DMS 273 (cell line): ENCODE results near the gene ATG16L1.
A peak's percentile ranks its signal among the peaks of the same experiment; 100 is the strongest.

ENCODE experiments used
- DNase-seq: peaks from one replicate; lab custom pipeline; 2025; ENCODE audit not compliant: unreplicated experiment; lab: John Stamatoyannopoulos, UW

Gene ATG16L1

DNA sequence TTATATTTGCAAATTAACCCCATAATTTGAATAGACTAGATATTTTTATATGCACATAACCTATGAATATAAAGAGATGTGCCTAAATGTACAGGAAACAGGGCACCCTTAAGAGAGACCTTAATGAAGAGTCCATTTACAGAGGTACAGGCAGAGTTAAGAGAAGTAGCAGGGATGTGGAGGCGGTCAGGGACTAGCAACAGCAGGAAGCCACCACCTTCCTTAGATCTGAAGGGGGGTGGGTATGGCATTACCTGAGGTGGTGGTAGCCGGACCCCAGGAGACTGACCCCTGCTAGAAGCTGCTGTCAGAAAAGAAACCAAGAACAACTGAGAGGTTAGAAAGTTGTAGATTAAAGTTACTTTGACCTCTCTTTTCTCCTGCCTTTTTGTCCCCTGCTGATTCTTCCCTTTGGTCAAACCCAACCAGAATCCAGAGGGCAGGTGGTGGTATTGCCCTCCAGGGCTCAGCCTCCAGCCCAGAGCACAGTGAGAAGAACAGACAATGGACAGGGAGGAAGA, 24.9 kb upstream of the ATG16L1 start:
- DNase-seq: no peak

GRCh38 chr2:233227346-233227978, 24.0 kb upstream of the ATG16L1 start:
- no peak for DNase-seq

DNA sequence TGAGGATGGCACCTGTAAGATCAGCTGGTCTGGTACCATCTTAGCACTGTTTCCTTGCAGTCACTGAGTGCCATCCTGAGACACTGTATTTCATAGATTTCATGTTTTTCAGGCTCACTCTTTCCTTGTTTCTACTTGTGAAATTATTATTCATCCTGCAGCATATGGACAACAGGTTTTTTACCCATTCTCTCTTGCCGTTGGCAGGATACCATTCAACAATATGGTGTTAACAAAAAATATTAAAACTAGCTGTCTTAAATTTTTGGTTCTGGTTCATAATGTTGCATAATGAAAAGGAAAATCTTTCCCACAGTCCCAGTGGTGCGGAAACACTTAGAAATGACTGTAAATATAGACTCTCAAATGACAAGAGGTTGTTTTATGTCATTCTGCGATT, 23.1 kb upstream of the ATG16L1 start:
- no peak for DNase-seq

DNA sequence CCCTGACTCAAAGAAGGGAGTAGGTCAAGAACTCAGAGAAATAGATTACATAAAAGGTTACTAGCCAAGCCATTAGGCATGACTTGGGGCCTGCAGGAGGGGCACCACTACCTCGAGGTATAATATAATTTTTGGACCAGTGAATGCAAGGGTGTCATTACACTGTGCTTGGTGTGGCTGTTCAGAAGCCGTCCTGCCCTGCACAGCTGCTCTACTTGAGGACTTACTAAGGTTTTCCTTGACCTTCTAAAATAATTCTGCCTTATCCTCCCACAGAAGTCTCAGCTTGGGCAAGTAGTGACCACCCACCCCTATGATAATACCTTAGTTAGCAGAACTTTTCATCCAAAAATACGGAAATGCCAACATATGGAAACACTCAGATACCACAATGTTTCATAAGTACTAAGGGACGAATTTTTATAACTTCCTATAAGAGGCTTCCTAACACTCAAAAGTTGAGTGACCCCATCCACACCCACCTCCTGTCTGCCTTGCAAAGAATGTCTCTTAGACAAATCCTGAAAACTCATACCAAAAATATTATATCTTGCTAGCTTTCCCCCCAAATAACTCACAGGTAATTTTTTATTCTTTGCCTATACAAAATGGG, 17.7 kb upstream of the ATG16L1 start:
- DNase-seq: no peak

GRCh38 chr2:233234264-233234663, 17.2 kb upstream of the ATG16L1 start:
- no peak for DNase-seq

DNA sequence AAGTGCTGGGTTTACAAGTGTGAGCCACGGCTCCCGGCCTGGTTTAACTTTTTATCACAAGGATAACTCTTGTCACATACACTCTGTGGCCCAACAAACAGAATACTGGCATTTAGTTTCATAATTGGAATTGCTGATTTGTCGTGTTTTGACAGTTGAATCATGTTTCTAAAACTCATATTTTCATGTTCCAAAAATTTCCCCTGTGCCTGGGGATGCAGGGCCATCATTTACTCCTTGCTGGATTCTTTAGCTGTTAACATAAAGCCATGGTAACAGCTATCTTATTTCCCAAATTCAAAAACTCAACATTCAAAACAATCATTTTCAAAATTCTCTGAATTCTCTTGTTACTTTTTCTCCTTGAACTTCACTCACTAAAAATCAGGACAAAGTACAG, 16.5 kb upstream of the ATG16L1 start:
- no peak for DNase-seq

GRCh38 chr2:233235977-233236376, 15.5 kb upstream of the ATG16L1 start:
- no peak for DNase-seq

DNA sequence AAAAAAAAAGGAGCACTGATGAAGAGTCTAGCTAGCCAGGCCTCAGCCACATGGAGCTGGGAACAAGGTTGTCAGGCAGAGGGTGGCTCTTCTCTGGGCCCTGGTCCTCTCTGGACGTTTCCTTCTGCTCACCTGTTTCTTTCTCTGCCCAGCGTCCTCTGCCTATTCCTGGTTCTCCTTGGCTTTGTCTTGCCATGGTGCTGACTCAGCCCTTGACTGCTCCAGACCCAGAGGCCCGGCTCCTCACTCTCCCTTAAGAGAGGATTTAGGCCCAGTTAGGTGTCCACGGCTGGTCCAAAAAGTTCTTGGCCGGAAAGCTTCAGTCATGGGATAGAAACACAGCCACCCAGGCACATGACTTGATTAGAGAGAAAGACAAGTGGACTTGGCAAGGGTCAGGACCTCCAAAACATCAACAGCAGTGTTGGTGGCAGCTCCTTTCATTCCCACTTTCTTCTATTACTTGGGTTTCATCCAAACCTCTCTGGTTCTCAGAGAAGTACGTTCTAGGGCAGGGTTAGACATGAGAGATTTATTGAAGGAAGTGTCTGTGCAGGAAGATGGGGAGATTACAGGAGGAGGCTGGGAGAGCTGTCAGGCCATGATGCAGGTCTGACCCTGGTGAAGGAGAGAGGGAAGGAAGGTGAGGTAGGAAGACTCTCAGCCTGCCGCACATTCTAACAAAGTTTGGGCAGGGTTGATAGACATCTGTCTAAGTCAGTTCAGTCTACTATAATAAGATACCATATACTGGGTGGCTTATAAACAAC, 14.5 kb upstream of the ATG16L1 start:
- no peak for DNase-seq

- no peak for DNase-seq
Measured at GRCh38 chr2:233240897-233241296, 10.6 kb upstream of the ATG16L1 start.

DNA sequence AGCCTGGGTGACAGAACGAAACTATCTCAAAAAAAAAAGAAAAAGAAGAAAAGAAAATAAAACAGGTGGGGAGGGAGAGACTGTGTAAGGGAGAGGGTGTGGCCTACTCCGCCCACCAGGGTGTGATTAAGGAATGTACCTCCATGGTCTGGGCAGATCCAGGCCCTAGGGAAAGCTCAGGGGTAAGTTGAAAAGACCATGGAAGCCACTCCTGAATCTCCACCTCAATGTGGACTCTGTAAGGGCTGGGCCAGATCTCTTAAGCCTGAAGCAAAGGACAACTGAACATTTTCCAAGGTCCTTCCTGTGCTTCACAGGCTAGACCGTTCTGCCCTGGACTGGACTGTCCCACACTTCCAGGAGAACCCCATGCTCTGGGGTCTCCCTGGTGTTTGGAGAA, 9.7 kb upstream of the ATG16L1 start:
- no peak for DNase-seq

DNA sequence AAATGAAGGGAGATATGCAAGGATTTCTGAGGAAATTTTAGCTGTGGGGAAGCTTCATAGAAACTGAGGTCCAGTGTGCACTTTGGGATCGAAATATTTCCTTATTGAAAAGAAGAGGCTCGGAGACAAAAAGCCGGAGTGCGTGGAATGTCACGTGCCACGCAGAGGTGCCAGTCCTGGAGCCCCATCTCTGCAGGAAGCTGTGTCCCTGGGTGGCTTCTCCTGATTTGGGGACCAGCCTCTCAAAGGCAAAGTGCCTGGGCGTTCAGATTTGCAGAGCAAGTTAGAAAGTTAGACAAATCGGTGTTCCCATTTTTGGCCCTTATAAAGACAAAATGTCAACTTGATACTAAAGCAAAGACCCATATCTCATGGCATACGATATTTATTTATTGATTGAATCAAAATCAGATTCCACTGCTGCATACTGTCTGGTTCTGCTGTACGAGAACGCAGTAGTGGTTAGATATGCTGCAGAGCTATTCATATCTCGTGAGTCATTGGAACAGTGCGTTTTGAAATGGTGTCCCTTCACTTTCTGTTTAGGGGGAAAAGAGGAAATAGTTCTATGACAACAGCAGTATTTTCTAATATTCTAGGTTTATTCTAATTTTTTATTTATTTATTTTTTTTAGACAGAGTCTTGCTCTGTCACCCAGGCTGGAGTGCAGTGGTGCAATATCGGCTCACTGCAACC, 9.1 kb upstream of the ATG16L1 start:
- DNase-seq: no peak

DNA sequence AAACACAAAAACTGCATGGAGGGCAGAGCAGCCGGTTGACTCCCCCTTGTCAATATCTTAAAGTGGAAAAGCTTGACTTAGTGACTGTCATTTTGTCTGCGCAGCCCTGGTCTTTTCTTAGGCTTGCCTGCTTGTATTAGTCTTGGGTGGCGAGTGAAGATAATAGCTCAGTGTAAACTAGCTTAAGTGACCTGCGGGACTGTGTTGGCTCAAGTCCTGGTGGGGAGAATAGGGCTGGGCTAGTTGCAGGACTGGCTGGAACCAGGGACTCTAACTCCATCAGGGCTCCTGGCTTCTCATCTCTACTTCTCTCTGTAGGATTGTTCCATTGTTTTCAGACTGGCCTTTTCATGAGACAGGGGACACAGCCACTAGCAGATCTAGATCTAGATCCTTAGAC, 8.1 kb upstream of the ATG16L1 start:
- no peak for DNase-seq

DNA sequence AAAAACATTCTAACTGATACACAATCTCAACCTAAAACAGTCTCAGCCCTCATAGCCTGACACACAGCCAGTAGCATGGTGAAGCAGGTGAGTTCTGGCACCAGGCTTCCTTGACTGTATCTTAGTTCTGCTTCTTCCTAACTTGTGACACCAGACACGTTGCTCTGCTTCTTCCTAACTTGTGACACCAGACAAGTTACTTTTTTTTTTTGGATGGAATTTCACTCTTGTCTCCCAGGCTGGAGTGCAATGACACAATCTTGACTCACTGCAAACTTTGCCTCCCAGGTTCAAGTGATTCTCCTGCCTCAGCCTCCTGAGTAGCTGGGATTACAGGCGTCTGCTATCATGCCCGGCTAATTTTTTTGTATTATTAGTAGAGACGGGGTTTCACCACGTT, 6.7 kb upstream of the ATG16L1 start:
- DNase-seq: no peak

DNA sequence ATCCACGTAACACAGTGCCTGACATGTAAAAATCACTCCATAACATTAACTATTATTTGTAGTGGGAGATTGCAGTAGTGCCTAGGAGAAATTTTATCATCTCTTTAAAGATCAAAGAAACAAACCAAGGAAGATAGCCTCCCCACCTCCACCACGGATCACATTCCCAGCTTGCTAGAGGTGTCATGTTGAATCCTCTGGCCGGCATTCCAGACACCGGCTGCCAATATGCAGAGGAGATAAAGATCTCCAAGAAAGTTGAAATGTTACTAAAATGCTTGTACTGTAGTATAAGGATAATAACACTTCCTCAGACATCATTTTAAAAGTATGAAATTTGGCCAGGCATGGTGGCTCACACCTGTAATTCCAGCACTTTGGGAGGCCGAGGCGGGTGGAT, 6.1 kb upstream of the ATG16L1 start:
- DNase-seq: no peak

- no peak for DNase-seq
Measured at GRCh38 chr2:233247116-233247515, 4.4 kb upstream of the ATG16L1 start.

DNA sequence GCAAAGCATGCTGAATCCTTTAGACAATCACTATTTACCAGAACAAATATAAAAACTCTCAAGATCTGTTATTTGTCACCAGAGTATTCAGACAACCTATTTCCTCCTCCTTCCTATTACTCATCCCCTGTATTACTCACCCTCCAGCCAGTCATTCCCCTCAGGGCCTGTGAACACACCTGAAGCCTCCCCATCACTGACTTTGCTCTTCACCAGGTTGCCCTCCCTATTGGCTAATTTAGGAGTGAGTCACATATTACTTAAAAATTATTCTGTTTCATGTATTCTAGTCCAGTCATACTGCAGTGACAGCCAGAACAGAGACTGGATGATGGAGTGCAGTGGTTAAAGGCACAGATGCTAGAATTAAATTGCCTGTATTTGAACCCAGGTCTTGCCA, 3.7 kb upstream of the ATG16L1 start:
- no peak for DNase-seq

DNA sequence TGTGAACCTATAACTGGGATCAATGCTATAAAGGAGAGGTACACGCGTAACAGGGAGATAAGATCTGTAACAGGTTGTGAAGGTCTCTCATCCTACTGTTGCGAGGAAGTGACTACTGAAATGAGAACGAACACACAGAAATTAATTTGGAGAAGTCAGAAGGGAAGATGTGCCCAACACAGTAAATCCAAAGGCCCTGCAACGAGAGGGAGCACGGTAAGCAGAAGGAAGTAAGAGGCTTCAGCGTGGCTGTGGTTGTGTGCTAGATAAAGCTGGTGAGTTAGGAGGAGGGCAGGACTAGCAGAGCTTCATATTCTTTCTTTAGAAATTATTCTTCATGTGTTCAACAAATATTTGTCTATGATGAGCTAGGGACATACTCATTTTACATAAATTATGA, 2.5 kb upstream of the ATG16L1 start:
- no peak for DNase-seq

DNA sequence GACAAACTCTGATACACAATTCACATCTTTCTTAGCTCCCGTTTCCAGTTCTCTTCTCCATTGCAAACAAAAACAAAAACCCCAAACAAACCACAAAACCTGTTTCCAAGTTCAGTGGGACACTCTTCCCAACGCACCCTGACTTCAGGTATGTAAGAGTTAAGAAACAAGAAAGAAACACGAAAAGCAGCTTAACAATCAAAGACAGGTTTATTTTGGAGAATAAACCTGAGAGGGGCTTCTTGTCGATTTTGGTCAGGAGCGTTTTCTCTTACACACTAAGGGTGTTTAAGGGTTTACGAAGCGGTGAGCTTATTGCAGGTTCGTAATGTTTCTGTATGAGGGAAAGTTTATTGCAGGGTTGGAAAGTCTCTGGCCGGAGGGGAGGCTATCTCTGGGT, 905 bp upstream of the ATG16L1 start:
- no peak for DNase-seq

DNA sequence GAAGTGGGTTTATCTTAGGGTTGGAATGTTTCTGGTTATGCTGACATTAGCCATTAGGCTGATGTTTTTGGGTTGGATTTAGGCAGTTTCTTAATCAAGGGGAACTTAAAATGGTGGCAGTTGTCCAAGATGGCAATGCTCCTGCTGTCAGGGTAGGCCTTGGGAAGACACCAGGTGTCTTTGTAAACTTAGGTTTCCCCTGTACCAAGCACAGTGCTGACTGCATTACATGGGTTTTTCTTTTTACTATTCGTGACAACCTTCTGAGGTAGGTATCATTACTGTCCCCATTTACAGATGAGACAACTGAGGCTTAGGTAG, 528 bp upstream of the ATG16L1 start:
- no peak for DNase-seq

DNA sequence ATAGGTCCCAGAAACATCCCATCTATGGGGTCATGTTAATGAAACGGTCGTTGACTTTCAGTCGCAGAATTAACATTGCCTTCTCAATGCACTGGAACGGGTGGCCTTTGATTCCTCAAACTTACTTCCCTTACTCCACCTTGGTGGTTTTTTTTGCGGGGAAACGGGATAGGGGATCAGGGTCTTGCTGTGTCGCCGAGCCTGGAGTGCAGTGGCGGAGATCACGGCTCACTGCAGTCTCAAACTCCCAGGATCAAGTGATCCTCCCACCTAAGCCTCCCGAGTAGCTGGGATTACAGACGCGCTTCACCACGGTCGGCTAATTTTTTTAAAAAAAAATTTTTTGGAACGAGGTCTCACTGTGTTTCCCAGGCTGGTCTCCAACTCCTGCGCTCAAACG, 754 bp downstream of the ATG16L1 start:
- peak; percentile 34 for DNase-seq

DNA sequence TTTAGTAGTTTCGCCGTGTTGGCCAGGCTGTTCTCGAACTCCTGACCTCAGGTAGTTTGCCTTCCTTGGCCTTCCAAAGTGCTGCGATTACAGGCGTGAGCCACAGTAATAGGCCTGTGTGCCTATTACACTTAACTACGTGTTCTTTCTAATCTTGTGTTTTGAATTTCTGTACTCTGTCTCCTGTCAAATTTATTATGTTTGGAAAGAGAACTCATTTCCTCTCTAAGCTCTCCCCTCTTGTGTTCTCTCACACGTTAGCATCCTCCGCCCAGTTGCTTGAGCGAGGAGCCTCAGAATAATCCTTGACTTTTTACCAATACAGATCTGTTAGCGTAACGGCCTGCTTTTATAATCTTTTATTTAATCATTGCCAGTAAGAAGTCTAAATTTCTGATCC, 3.7 kb downstream of the ATG16L1 start:
- no peak for DNase-seq

- DNase-seq: no peak
Measured at GRCh38 chr2:233256048-233256447, 4.6 kb downstream of the ATG16L1 start.
